ENCODE results near the gene MDN1. TPM values are rescaled to one million over a fixed set of nuclear protein-coding genes. Genes with fewer than 3 reads are reported as not detected.
A peak's percentile ranks its signal among the peaks of the same experiment; 100 is the strongest.

The MDN1 gene
- polyA plus RNA-seq, 2 of the 4 experiments (the other 2 are of a cell fraction), result 6.4 to 20.5 TPM

DNA sequence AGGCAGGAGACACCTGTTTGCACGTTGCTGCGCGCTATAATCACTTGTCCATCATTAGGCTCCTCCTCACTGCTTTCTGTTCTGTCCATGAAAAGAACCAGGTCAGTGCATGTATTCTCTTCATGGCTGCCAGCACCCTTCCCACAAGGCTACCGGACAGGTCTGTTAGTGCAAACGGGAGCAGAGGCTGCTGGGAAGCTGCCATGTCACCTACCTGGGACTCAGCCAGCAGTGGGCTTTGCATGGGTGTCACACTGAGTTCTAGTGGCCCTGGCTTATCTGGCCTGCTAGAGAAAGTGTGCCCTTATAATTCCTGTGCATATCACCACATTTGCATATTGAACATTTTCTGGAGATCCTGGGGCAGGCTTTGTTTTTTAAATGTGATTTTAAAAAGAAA lies 205.8 kb downstream of the MDN1 start:
- no peaks in the 10 kb centered on the region for H3K9me3 ChIP-seq
- no peaks in the 10 kb centered on the region for H3K4me1 ChIP-seq
- no peak overlapping the region for H3K4me3 ChIP-seq
- CTCF ChIA-PET, result interaction anchor here (1.4 to 2.6 kb wide), 3 partner anchors 10 to 247 kb away, joined by 3 to 19 read pairs (median 6); partner anchors contain the start of gene ANKRD6
- H3K27ac ChIP-seq, result no peak overlapping the region
- 76% methylated on average over 3 of the region's 5 CpGs for WGBS (ENCODE audit: missing lambda C conversion rate)
- H3K4me2 ChIP-seq, result no peak overlapping the region
- FAIRE-seq (no peak), DNase-seq (ENCODE audit: low read depth in 1 of 2, low spot score in 1 of 2) (no peak), ATAC-seq (no peak)
- TF ChIP-seq KDM5A (IDR thresholded peaks at IDR 0.05) (no peak), RARB (CRISPR knock-in tag; IDR thresholded peaks at IDR 0.05) (no peak), HES2 (IDR thresholded peaks at IDR 0.05) (no peak), CTCF (IDR thresholded peaks at IDR 0.05) (no peak), RAD21 (conservative IDR thresholded peaks at IDR 0.05 in 1 of 2, IDR thresholded peaks at IDR 0.05 in 1 of 2) (no peak), NPAS2 (CRISPR knock-in tag; IDR thresholded peaks at IDR 0.05; ENCODE audit: borderline replicate concordance) (no peak), ESRRA (IDR thresholded peaks at IDR 0.05; ENCODE audit: borderline replicate concordance, low read length) (no peak), CHD2 (IDR thresholded peaks at IDR 0.05; ENCODE audit: low read length, partially characterized antibody) (no peak), CBX8 (IDR thresholded peaks at IDR 0.05) (no peak), EP300 (IDR thresholded peaks at IDR 0.05) (no peak), RCOR1 (IDR thresholded peaks at IDR 0.05; ENCODE audit: low read depth, low read length) (no peak), CHD4 (IDR thresholded peaks at IDR 0.05; ENCODE audit: borderline replicate concordance) (no peak), POLR2AphosphoS2 (conservative IDR thresholded peaks at IDR 0.05; ENCODE audit: low read length) (no peak), FOSL2 (IDR thresholded peaks at IDR 0.05) (no peak), FOSL2 (CRISPR knock-in tag; IDR thresholded peaks at IDR 0.05) (no peak), EHMT2 (IDR thresholded peaks at IDR 0.05; ENCODE audit: low read depth) (no peak), POLR2A (IDR thresholded peaks at IDR 0.05; ENCODE audit: low read length) (no peak)
- TF ChIP-seq, protein P1, sequence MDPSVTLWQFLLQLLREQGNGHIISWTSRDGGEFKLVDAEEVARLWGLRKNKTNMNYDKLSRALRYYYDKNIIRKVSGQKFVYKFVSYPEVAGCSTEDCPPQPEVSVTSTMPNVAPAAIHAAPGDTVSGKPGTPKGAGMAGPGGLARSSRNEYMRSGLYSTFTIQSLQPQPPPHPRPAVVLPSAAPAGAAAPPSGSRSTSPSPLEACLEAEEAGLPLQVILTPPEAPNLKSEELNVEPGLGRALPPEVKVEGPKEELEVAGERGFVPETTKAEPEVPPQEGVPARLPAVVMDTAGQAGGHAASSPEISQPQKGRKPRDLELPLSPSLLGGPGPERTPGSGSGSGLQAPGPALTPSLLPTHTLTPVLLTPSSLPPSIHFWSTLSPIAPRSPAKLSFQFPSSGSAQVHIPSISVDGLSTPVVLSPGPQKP (IDR thresholded peaks at IDR 0.05; ENCODE audit: low read depth, low read length), result no peak
- POLR2A ChIA-PET, result no interaction called here

- no peak for FAIRE-seq
- ChIA-PET CTCF (interaction anchor here (1.4 to 2.6 kb wide), 4 partner anchors 180 to 301 kb away, joined by 3 to 19 read pairs (median 6); partner anchors contain the start of gene ANKRD6), POLR2A (no interaction called here)
- Histone ChIP-seq H3K4me1 (no peaks in the 10 kb centered on the region), H3K9me3 (no peaks in the 10 kb centered on the region), H3K27ac (no peak overlapping the region), H3K4me2 (no peak overlapping the region), H3K4me3 (no peak overlapping the region)
- ATAC-seq, result peak in 1 of 2 experiments; percentile 51; a peak in 1 of 6 replicates
- TF ChIP-seq ZSCAN20 (CRISPR knock-in tag; IDR thresholded peaks at IDR 0.05) (no peak), HDAC2 (IDR thresholded peaks at IDR 0.05) (no peak), NPAS2 (CRISPR knock-in tag; IDR thresholded peaks at IDR 0.05; ENCODE audit: borderline replicate concordance) (no peak), RAD21 (conservative IDR thresholded peaks at IDR 0.05 in 1 of 2, IDR thresholded peaks at IDR 0.05 in 1 of 2) (no peak), REST (IDR thresholded peaks at IDR 0.05) (no peak), PHF8 (IDR thresholded peaks at IDR 0.05; ENCODE audit: borderline replicate concordance, low read depth) (no peak), SMC3 (IDR thresholded peaks at IDR 0.05) (no peak), FOSB (CRISPR knock-in tag; IDR thresholded peaks at IDR 0.05) (no peak), JUNB (IDR thresholded peaks at IDR 0.05) (no peak), CBX8 (IDR thresholded peaks at IDR 0.05) (no peak), TP53 (CRISPR knock-in tag; IDR thresholded peaks at IDR 0.05) (no peak), RCOR1 (IDR thresholded peaks at IDR 0.05; ENCODE audit: low read depth, low read length) (no peak), HES2 (IDR thresholded peaks at IDR 0.05) (no peak), HOXA7 (CRISPR knock-in tag; IDR thresholded peaks at IDR 0.05) (no peak)
- TF ChIP-seq, protein P1 (IDR thresholded peaks at IDR 0.05; ENCODE audit: low read depth, low read length), result no peak
- TF ChIP-seq, protein P2, sequence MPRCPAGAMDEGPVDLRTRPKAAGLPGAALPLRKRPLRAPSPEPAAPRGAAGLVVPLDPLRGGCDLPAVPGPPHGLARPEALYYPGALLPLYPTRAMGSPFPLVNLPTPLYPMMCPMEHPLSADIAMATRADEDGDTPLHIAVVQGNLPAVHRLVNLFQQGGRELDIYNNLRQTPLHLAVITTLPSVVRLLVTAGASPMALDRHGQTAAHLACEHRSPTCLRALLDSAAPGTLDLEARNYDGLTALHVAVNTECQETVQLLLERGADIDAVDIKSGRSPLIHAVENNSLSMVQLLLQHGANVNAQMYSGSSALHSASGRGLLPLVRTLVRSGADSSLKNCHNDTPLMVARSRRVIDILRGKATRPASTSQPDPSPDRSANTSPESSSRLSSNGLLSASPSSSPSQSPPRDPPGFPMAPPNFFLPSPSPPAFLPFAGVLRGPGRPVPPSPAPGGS (IDR thresholded peaks at IDR 0.05), result no peak
- 78% methylated on average over 12 of the region's 12 CpGs for WGBS (ENCODE audit: missing lambda C conversion rate)
- DNase-seq (ENCODE audit: low read depth in 1 of 2, low spot score in 1 of 2), result no peak
Observed at GRCh38 chr6:89612121-89612520, 207.5 kb downstream of the MDN1 start.

All from A549 (cell line).